HG03378 (cell line): Measurements from ENCODE around the gene AP1S1.
"Not testable (repeated sequence)": the region's sequence is repeated elsewhere in the genome, so short reads cannot be mapped to it uniquely, and the experiment has no call there.

Experiments used
- ATAC-seq: cut with Tn5 transposase; IDR thresholded peaks from one replicate; pipeline ENCODE4 v1.9.1; 2021; ENCODE audit warnings: mild to moderate bottlenecking, moderate library complexity; ENCODE audit not compliant: unreplicated experiment

AP1S1 gene

GRCh38 chr7:101124376-101125056 lies 29.8 kb upstream of the AP1S1 start:
- no peak for ATAC-seq

- no peak for ATAC-seq
Measured at GRCh38 chr7:101125989-101126650, 28.2 kb upstream of the AP1S1 start.

DNA sequence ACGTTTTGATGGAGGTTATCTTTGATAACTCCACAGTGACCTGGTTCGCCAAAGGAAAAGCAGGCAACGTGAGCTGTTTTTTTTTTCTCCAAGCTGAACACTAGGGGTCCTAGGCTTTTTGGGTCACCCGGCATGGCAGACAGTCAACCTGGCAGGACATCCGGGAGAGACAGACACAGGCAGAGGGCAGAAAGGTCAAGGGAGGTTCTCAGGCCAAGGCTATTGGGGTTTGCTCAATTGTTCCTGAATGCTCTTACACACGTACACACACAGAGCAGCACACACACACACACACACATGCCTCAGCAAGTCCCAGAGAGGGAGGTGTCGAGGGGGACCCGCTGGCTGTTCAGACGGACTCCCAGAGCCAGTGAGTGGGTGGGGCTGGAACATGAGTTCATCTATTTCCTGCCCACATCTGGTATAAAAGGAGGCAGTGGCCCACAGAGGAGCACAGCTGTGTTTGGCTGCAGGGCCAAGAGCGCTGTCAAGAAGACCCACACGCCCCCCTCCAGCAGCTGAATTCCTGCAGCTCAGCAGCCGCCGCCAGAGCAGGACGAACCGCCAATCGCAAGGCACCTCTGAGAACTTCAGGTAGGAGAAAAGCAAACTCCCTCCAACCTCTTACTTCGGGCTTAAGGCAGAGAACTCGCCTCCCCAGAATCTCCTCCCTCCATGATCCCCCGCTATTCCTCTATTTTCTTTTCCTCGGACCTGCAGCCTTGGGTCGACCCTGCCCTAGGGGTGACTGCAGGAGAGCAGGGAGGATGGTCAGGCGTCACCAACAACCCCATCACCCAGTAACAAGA lies 27.4 kb upstream of the AP1S1 start, which contains the start of gene SERPINE1:
SERPINE1 (plus strand) TSS at position 454 of the 809 bp plus-strand sequence. CDS start 1,290 bp downstream, outside the sequence.
- ATAC-seq, result no peak

DNA sequence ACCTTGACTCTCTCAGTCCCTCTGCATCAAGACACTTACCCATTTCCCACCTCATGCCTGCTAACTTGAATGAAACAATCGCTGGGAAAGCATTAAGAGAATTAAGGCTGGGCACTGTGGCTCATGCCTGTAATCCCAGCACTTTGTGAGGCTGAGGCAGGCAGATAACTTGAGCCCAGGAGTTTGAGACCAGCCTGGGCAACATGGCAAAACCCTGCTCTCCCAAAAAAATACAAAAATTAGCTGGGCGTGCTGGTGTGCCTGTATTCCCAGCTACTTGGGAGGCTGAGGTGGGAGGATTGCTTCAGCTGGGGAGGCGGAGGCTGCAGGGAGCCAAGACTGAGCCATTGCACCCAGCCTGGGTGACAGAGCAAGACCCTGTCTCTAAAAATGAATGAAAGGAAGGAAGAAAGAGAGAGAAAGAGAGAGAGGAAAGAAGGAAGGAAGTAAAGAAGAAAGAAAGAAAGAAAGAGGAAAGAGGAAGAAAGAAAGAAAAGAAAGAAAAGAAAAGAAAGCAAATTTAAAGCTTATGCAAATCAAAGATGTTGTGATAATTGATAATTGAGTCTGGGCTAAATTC lies 26.7 kb upstream of the AP1S1 start:
- ATAC-seq, result no peak

DNA sequence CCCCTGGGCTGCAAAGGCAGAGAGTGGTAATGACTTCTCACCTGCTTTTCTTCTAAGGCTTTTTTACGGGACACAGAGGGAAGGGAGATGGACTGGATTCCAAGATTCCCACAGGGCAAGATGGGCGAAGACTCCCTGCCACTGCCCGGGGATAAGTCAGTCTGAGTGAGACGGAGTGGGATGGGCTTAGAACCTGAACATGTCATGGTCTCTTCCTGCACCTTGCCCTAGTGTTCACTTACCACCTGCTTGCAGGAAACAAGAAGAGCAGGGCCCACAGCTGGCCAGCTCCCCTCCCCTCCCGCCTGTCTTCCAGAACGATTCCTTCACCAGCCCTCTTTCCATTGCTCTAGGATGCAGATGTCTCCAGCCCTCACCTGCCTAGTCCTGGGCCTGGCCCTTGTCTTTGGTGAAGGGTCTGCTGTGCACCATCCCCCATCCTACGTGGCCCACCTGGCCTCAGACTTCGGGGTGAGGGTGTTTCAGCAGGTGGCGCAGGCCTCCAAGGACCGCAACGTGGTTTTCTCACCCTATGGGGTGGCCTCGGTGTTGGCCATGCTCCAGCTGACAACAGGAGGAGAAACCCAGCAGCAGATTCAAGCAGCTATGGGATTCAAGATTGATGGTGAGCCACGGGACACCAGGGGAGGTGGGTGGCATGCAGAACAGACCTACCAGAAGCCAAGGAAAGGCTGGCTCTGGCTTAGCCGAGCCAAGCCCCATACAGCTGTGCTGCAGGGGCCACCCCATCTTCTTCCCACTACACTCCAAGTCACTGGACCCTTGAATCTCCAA lies 26.0 kb upstream of the AP1S1 start:
- no peak for ATAC-seq

GRCh38 chr7:101129603-101130117 lies 24.6 kb upstream of the AP1S1 start:
- no peak for ATAC-seq

GRCh38 chr7:101132626-101133600 lies 21.4 kb upstream of the AP1S1 start:
- not testable (repeated sequence) for ATAC-seq

DNA sequence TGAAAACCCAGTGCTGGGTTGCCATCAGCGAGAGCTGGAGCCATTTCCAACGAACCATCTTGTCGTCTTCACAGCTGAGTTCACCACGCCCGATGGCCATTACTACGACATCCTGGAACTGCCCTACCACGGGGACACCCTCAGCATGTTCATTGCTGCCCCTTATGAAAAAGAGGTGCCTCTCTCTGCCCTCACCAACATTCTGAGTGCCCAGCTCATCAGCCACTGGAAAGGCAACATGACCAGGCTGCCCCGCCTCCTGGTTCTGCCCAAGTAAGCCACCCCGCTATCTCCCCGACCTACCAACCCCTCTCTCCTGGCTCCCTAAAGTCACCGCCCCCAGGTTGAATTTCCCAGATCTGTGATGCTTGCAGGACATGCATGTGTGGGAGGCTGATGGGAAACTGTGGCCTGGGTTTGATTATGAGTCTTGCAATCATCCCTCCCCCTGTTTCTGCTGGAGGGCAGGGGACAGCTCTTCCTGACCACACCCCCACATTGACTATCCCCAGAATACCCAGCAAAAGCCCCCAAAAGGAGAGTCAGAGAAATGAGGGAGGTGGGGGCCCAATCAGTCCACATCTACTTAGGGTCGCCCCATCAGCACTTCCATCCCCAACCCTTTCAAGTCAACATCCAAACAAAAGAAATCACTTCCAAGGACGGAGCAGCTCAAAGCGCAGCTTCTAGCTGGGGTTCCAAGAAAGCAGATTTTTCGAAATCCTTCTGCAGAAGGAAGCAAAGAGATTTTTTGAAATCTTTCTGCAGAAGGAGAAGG lies 20.5 kb upstream of the AP1S1 start:
- ATAC-seq, result no peak

DNA sequence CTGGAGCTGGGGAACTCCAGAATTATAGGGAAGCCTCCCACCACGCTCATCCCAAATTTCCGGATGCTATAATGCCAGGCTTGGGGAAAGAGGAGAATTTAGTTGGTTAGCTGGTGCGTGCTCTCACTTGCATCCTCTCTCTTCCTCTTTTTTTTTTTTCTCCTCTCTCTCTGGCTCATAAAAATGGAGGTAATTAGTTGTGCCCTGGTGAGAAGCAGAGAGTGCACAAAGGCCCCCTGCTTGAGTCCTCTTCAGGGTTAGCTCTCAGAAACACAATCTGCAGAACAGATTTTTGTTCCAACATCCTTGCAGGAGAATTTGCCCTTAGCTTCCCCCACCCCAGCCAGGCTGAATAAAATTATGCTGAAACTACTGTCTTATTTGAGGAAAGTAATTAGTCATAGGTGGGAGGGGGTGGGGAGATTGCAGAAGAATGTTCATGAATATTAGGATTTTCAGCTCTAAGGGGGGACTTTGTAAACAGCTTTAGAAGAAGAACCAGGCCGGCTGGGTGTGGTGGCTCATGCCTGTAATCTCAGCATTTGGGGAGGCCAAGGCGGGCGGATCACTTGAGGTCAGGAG lies 19.8 kb upstream of the AP1S1 start:
- no peak for ATAC-seq

DNA sequence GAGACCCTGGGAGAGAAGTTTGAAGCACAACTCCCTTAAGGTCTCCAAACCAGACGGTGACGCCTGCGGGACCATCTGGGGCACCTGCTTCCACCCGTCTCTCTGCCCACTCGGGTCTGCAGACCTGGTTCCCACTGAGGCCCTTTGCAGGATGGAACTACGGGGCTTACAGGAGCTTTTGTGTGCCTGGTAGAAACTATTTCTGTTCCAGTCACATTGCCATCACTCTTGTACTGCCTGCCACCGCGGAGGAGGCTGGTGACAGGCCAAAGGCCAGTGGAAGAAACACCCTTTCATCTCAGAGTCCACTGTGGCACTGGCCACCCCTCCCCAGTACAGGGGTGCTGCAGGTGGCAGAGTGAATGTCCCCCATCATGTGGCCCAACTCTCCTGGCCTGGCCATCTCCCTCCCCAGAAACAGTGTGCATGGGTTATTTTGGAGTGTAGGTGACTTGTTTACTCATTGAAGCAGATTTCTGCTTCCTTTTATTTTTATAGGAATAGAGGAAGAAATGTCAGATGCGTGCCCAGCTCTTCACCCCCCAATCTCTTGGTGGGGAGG lies 16.5 kb upstream of the AP1S1 start:
- ATAC-seq, result no peak

DNA sequence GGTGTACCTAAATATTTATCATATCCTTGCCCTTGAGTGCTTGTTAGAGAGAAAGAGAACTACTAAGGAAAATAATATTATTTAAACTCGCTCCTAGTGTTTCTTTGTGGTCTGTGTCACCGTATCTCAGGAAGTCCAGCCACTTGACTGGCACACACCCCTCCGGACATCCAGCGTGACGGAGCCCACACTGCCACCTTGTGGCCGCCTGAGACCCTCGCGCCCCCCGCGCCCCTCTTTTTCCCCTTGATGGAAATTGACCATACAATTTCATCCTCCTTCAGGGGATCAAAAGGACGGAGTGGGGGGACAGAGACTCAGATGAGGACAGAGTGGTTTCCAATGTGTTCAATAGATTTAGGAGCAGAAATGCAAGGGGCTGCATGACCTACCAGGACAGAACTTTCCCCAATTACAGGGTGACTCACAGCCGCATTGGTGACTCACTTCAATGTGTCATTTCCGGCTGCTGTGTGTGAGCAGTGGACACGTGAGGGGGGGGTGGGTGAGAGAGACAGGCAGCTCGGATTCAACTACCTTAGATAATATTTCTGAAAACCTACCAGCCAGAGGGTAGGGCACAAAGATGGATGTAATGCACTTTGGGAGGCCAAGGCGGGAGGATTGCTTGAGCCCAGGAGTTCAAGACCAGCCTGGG lies 15.9 kb upstream of the AP1S1 start:
- ATAC-seq, result peak; percentile 61

DNA sequence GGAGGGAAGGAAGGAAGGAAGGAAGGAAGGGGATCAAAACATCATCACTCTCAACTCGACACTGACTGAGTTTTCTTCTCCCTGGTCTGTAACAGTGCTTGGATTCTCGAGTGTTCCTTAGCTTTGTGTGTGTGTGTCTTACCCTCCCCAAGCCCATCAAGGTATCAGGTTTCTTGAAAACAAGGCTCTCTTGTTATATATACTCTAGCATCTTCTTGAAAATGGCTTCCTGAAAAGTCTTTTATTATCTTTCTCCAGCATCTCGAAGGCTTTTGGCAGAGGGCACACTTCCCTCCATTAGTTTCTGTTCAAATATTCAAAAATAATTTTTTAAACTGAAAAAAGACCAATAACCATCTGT lies 14.0 kb upstream of the AP1S1 start:
- no peak for ATAC-seq

GRCh38 chr7:101140746-101141382 lies 13.4 kb upstream of the AP1S1 start:
- no peak for ATAC-seq

- no peak for ATAC-seq
Measured at GRCh38 chr7:101151908-101152651, 2.2 kb upstream of the AP1S1 start.

DNA sequence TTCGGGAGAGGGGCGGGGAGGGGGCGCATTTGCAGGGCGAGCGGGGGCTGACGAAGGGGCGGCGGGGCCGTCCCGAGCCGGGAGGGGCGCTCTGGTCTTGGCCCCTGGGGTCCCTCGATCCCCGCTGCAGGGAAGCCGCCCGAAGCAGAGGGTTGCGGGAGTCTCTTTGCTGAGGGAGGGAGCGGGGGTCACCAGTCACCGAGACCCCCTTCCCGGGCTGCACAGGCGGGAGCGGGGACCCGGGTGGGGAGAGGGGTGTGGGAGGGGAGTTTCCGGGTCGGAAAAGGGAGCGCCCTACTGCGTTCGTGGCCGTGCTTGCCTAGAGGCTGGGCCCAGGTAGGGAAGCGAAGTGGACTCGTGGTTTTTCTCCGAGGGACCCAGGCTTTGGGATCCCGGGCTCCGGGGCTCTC lies 422 bp downstream of the AP1S1 start:
- ATAC-seq, result no peak

- ATAC-seq, result no peak
Measured at GRCh38 chr7:101155303-101155702, 1.0 kb downstream of the AP1S1 start.
